Ishikawa (cell line): Measurements from ENCODE around the gene SEL1L2.

Source experiments
- CEBPB ChIP-seq: IDR thresholded peaks from 2 replicates; pipeline ENCODE4 v1.6.1; 2012
- CREB1 ChIP-seq: IDR thresholded peaks from 2 replicates; pipeline ENCODE4 v1.6.1; 2012; ENCODE audit warnings: low read depth
- EP300 ChIP-seq: IDR thresholded peaks from 2 replicates; pipeline ENCODE4 v1.6.1; 2012; ENCODE audit warnings: borderline replicate concordance
- NFIC ChIP-seq: IDR thresholded peaks from 2 replicates; pipeline ENCODE4 v1.6.1; 2012
- RAD21 ChIP-seq: IDR thresholded peaks from 2 replicates; pipeline ENCODE4 v1.6.1; 2012; ENCODE audit warnings: low read depth
- TAF1 ChIP-seq: IDR thresholded peaks from 2 replicates; pipeline ENCODE4 v1.6.1; 2012; ENCODE audit warnings: low read depth, mild to moderate bottlenecking
- USF1 ChIP-seq: IDR thresholded peaks from 2 replicates; pipeline ENCODE4 v1.6.1; 2012
- TF ChIP-seq, protein P1 (sequence below): IDR thresholded peaks from 2 replicates; pipeline ENCODE4 v1.6.1; 2012; ENCODE audit warnings: low read depth, mild to moderate bottlenecking
- TF ChIP-seq, protein P2 (sequence below): IDR thresholded peaks from 2 replicates; pipeline ENCODE4 v1.6.1; 2012

DNA sequence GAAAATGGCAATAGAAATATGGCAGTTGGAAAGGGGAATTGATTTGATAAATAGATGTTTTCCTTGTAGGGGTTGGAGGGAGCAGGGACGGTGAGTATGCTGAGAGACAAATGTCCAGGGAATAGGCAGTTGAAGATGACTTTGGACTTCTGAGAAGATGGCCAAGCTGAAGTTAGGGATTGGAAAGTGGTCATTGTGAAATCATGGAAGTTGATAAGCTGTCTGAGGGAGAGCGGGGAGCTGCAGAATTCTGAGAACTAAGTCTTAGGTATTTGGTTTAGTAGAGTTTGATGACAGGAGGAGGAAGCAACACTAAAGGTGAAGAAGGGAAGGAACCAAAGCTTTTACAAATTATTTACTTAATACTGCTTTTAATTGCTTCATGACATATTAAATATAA, 190.4 kb downstream of the SEL1L2 start:
- no peak for TF ChIP-seq USF1
- TF ChIP-seq NFIC = no peak
- TF ChIP-seq, protein P1, sequence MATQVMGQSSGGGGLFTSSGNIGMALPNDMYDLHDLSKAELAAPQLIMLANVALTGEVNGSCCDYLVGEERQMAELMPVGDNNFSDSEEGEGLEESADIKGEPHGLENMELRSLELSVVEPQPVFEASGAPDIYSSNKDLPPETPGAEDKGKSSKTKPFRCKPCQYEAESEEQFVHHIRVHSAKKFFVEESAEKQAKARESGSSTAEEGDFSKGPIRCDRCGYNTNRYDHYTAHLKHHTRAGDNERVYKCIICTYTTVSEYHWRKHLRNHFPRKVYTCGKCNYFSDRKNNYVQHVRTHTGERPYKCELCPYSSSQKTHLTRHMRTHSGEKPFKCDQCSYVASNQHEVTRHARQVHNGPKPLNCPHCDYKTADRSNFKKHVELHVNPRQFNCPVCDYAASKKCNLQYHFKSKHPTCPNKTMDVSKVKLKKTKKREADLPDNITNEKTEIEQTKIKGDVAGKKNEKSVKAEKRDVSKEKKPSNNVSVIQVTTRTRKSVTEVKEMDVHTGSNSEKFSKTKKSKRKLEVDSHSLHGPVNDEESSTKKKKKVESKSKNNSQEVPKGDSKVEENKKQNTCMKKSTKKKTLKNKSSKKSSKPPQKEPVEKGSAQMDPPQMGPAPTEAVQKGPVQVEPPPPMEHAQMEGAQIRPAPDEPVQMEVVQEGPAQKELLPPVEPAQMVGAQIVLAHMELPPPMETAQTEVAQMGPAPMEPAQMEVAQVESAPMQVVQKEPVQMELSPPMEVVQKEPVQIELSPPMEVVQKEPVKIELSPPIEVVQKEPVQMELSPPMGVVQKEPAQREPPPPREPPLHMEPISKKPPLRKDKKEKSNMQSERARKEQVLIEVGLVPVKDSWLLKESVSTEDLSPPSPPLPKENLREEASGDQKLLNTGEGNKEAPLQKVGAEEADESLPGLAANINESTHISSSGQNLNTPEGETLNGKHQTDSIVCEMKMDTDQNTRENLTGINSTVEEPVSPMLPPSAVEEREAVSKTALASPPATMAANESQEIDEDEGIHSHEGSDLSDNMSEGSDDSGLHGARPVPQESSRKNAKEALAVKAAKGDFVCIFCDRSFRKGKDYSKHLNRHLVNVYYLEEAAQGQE = no peak
- no peak for TF ChIP-seq EP300
- TF ChIP-seq CREB1 = no peak
- no peak for TF ChIP-seq TAF1
- TF ChIP-seq, protein P2, sequence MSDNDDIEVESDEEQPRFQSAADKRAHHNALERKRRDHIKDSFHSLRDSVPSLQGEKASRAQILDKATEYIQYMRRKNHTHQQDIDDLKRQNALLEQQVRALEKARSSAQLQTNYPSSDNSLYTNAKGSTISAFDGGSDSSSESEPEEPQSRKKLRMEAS = no peak
- TF ChIP-seq CEBPB = no peak
- TF ChIP-seq RAD21 = no peak
